ENCODE results near the gene MRTFA.

The MRTFA gene

DNA sequence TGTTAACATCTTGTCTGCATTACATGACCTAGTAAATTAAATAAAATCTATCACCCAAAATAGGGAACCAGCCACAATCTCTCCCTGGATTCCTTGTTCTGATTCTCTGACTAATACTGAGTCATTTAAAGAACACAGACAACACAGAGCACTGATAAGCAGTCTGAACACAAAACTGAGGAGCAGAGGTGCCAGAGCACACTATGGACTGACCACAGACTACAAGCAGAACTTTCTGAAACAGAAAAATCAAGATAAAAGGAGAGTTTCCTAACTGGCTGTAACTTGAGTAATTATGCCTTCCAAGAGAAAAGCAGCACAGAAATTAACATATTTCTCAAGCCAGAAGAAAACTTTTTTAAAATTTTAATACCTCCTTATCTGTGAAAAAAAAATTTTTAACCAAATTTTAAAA, 137.3 kb downstream of the MRTFA start:
- no peak overlapping the region for H3K4me3 ChIP-seq (ENCODE audit: low read length)
- peak; percentile 97 for DNase-seq (ENCODE audit: low read depth)
- no peak for TF ChIP-seq CTCF (conservative IDR thresholded peaks at IDR 0.05; ENCODE audit: low read length)

DNA sequence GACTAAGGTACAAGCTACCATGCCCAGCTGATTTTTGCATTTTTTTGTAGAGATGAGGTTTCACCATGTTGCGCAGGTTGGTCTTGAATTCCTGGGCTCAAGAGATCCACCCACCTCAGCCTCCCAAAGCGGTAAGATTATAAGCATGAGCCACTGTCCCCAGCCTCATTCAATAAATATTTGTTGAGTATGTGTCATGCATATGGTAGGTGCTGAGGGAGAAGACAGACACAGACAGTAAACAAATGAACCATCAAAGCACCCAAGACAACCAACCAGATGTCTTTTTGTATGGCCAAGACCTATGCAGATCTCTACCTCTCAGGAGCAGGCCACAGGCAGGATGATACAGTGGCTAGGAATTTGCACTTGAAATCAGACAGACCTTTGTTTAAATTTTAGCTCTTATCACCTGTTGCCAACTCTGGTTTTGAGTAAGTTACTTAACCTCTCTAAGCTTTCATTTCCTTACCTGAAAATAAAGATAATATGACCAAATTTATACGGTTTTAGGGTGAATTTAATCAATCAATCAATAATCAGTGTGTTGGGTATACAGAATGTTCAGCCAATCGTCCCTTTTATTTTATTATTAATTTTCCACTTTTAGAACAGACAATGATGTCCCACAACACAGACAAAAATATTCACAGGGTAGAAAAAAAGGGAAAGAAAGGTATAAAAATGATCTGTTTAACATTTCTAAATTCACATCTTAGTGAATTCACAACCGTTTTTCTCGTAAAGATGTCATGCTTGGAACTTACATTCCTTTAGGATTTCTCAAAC, 137.9 kb downstream of the MRTFA start:
- TF ChIP-seq CTCF (conservative IDR thresholded peaks at IDR 0.05; ENCODE audit: low read length) = no peak
- H3K4me3 ChIP-seq (ENCODE audit: low read length) = no peak overlapping the region
- peak; percentile 94 for DNase-seq (ENCODE audit: low read depth)

- TF ChIP-seq CTCF (conservative IDR thresholded peaks at IDR 0.05; ENCODE audit: low read length) = no peak
- H3K4me3 ChIP-seq (ENCODE audit: low read length) = no peak overlapping the region
- peak; percentile 33 for DNase-seq (ENCODE audit: low read depth)
Observed at GRCh38 chr22:40493441-40493840, 143.1 kb downstream of the MRTFA start.

DNA sequence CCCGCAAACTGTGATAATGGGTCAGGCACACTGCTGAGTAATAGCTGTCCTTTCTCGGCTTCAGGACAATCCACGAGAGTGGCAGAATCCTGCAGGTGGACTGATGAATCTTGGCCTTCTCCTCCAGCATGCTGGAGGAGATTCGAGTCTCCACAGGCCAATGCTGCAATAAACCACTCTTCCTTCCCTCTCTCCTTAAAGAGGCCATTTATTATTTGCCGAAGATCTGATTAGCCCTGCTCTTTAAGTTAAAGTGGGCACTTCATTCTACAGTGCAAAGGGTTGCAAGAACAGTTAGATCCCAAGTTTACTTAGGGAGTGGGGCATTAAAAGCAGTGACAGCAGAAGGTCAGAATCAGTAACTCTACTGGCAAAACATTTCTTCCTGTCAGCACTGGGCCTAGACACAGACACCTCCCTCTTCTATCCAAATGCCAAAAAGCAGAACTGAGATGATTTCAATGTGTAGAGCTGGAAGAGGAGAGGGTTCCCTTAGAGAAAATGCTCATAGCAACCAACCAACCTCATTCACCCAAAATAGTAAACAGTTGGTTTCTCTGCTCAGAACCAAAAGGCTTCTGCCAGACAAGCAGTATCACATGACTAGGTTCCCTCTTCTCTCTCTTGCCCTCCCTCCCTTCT, 144.4 kb downstream of the MRTFA start:
- no peak overlapping the region for H3K4me3 ChIP-seq (ENCODE audit: low read length)
- no peak for TF ChIP-seq CTCF (conservative IDR thresholded peaks at IDR 0.05; ENCODE audit: low read length)
- peak; percentile 67 for DNase-seq (ENCODE audit: low read depth)

GRCh38 chr22:40487663-40488249, 148.8 kb downstream of the MRTFA start:
- no peak overlapping the region for H3K4me3 ChIP-seq (ENCODE audit: low read length)
- DNase-seq (ENCODE audit: low read depth) = peak; percentile 45
- peak; percentile 78 for TF ChIP-seq CTCF (conservative IDR thresholded peaks at IDR 0.05; ENCODE audit: low read length)

- no peak for TF ChIP-seq CTCF (conservative IDR thresholded peaks at IDR 0.05; ENCODE audit: low read length)
- H3K4me3 ChIP-seq (ENCODE audit: low read length) = no peak overlapping the region
- DNase-seq (ENCODE audit: low read depth) = no peak
Observed at GRCh38 chr22:40486962-40487602, 149.4 kb downstream of the MRTFA start.
